HepG2 (cell line): ENCODE results near the gene MAP1LC3A. TPM values are rescaled to one million over a fixed set of nuclear protein-coding genes. Genes with fewer than 3 reads are reported as not detected.

Source experiments
- AGO2 ChIP-seq: fragments of 200-400 bp; formaldehyde crosslinking; optimal IDR thresholded peaks from 2 replicates; pipeline ENCODE3; 2017; ENCODE audit warnings: mild to moderate bottlenecking, low read depth, low read length, moderate library complexity
- BRF2 ChIP-seq: sonication (generic); formaldehyde crosslinking; IDR thresholded peaks from 2 replicates; pipeline ENCODE4 v1.8.1; 2022; ENCODE audit warnings: mild to moderate bottlenecking, missing genetic modification reagents
- EEA1 ChIP-seq: sonication (generic); formaldehyde crosslinking; IDR thresholded peaks from 2 replicates; pipeline ENCODE4 v1.5.1; 2020; ENCODE audit warnings: mild to moderate bottlenecking, missing genetic modification reagents, borderline replicate concordance
- HOMEZ ChIP-seq: IDR thresholded peaks from 2 replicates; pipeline ENCODE4 v1.6.1; 2016; ENCODE audit warnings: low read depth
- NR2C2 ChIP-seq: sonication (generic); formaldehyde crosslinking; IDR thresholded peaks from 2 replicates; pipeline ENCODE4 v1.4.0; 2020; ENCODE audit warnings: missing genetic modification reagents, mild to moderate bottlenecking, moderate library complexity, borderline replicate concordance
- RBM39 ChIP-seq: fragments of 200-400 bp; formaldehyde crosslinking; IDR thresholded peaks from one replicate; pipeline ENCODE4 v1.6.1; 2018; ENCODE audit warnings: antibody characterized with exemption, mild to moderate bottlenecking, low read depth, low read length; ENCODE audit not compliant: poor library complexity, severe bottlenecking
- SOX5 ChIP-seq: IDR thresholded peaks from 2 replicates; pipeline ENCODE4 v1.6.1; 2016; ENCODE audit warnings: borderline replicate concordance
- TERF1 ChIP-seq: sonication (generic); formaldehyde crosslinking; IDR thresholded peaks from 2 replicates; pipeline ENCODE4 v1.8.0; 2022; ENCODE audit warnings: mild to moderate bottlenecking, missing genetic modification reagents, moderate library complexity
- TRIM24 ChIP-seq: sonication (generic); formaldehyde crosslinking; IDR thresholded peaks from 2 replicates; pipeline ENCODE4 v1.8.0; 2022; ENCODE audit warnings: mild to moderate bottlenecking, missing genetic modification reagents
- ZBTB46 ChIP-seq: sonication (generic); formaldehyde crosslinking; IDR thresholded peaks from 2 replicates; pipeline ENCODE4 v1.4.0; 2020; ENCODE audit warnings: mild to moderate bottlenecking, missing genetic modification reagents, borderline replicate concordance
- ZNF407 ChIP-seq: sonication (generic); formaldehyde crosslinking; IDR thresholded peaks from one replicate; pipeline ENCODE4 v1.5.1; 2020; ENCODE audit warnings: mild to moderate bottlenecking, missing genetic modification reagents; ENCODE audit errors: not compliant biosample characterization
- ZNF556 ChIP-seq: sonication (generic); formaldehyde crosslinking; IDR thresholded peaks from 2 replicates; pipeline ENCODE4 v1.4.0; 2020; ENCODE audit warnings: mild to moderate bottlenecking, missing genetic modification reagents, borderline replicate concordance
- ZNF839 ChIP-seq: sonication (generic); formaldehyde crosslinking; IDR thresholded peaks from 2 replicates; pipeline ENCODE4 v1.4.0; 2020; ENCODE audit warnings: missing genetic modification reagents, mild to moderate bottlenecking, borderline replicate concordance
- polyA plus RNA-seq, 8 experiments: library from polyadenylated mRNA; depleted of rRNA in 3 of 8; stranded (reverse) in 7 of 8; unstranded in 1 of 8; fragments of >200 nt; fragmentation: Illumina TruSeq in 4 of 8; extraction: Trizol in 4 of 8; gene quantifications; 2 replicates each; pipeline versions ENCODE4 v1.2.1 to v1.2.3, GENCODE V29; 2011 to 2016; ENCODE audit warnings: low read depth in 4 of 8, missing spikeins in 1 of 8, mixed read lengths in 1 of 8; ENCODE audit not compliant: insufficient read depth in 1 of 8
- total RNA-seq, 5 experiments: library from RNA; depleted of rRNA; stranded (reverse); fragments of >200 nt; fragmentation: Illumina TruSeq; extraction: Trizol; gene quantifications; 2 replicates each; pipeline ENCODE4 v1.2.3, GENCODE V29; 2016; ENCODE audit warnings: low read depth in 1 of 5

The MAP1LC3A gene
- total and polyA plus RNA-seq, 2 of the 13 experiments (the other 11 are each of a cell fraction or from before 2014, with no cell fraction given) = not detected

- TF ChIP-seq ZNF407 (CRISPR knock-in tag) (no peak), ZBTB46 (CRISPR knock-in tag) (no peak), TRIM24 (CRISPR knock-in tag) (no peak), TERF1 (no peak), RBM39 (peak; percentile 78), ZNF556 (peak; percentile 63; the same call in 1 of the 2 replicates), AGO2 (peak; percentile 57), EEA1 (CRISPR knock-in tag) (peak; percentile 18; the same call in 1 of the 2 replicates), BRF2 (CRISPR knock-in tag) (no peak), ZNF839 (CRISPR knock-in tag) (no peak; the same call in 1 of the 2 replicates), NR2C2 (no peak), SOX5 (peak; percentile 52), HOMEZ (CRISPR knock-in tag) (no peak)
Measured at GRCh38 chr20:34522969-34523871, 35.3 kb upstream of the MAP1LC3A start (continued).
